ENCODE data around the gene FAM227A.

GRCh38 chr22:38684895-38685294 lies 28.7 kb upstream of the FAM227A start:
- TF ChIP-seq CTCF (conservative IDR thresholded peaks at IDR 0.05; ENCODE audit: low read length), result no peak
- no peak for TF ChIP-seq EZH2phosphoT487 (IDR thresholded peaks at IDR 0.05; ENCODE audit: borderline replicate concordance)

Data from Loucy (cell line).